MM.1S (cell line): Measurements from ENCODE around the gene TROAP.
A peak's percentile ranks its signal among the peaks of the same experiment; 100 is the strongest.
"Not testable (repeated sequence)": the region's sequence is repeated elsewhere in the genome, so short reads cannot be mapped to it uniquely, and the experiment has no call there.

ENCODE experiments used
- DNase-seq: peaks from one replicate; pipeline ENCODE4 v3.0.0-alpha.2; 2015
- H2AFZ ChIP-seq: fragments of 300-600 bp; sonication (generic); 2 replicates; pipeline ENCODE4 v1.6.0; 2016; ENCODE audit warnings: antibody characterized with exemption, low read length
- H3F3A ChIP-seq: fragments of 300-600 bp; sonication (generic); 2 replicates; pipeline ENCODE4 v1.6.1; 2016; ENCODE audit warnings: mild to moderate bottlenecking, antibody characterized with exemption, low read length, moderate library complexity, mixed read lengths; ENCODE audit not compliant: insufficient read depth
- H3K27ac ChIP-seq: fragments of 300-600 bp; sonication (generic); 2 replicates; pipeline ENCODE4 v1.5.1; 2016; ENCODE audit warnings: mild to moderate bottlenecking, low read length
- H3K27me3 ChIP-seq: fragments of 300-600 bp; sonication (generic); replicated peaks from 2 replicates; pipeline ENCODE4 v1.6.0; 2016; ENCODE audit warnings: low read length; ENCODE audit not compliant: insufficient read depth
- H3K36me3 ChIP-seq: fragments of 300-600 bp; sonication (generic); replicated peaks from 2 replicates; pipeline ENCODE4 v1.6.1; 2016; ENCODE audit warnings: mild to moderate bottlenecking, low read length, mixed read lengths; ENCODE audit not compliant: insufficient read depth
- H3K4me1 ChIP-seq: fragments of 300-600 bp; sonication (generic); 2 replicates; pipeline ENCODE4 v1.6.1; 2016; ENCODE audit warnings: low read length, mixed read lengths
- H3K4me2 ChIP-seq: fragments of 300-600 bp; sonication (generic); 2 replicates; pipeline ENCODE4 v1.6.0; 2016; ENCODE audit warnings: low read depth, low read length
- H3K4me3 ChIP-seq: fragments of 300-600 bp; sonication (generic); 2 replicates; pipeline ENCODE4 v1.5.1; 2016; ENCODE audit warnings: low read length, mixed read lengths
- H3K79me2 ChIP-seq: fragments of 300-600 bp; sonication (generic); 2 replicates; pipeline ENCODE4 v1.6.1; 2016; ENCODE audit warnings: mixed run types, low read length, mixed read lengths
- H3K9ac ChIP-seq: fragments of 300-600 bp; sonication (generic); 2 replicates; pipeline ENCODE4 v1.6.1; 2016; ENCODE audit warnings: low read length, mixed read lengths
- H3K9me2 ChIP-seq: fragments of 300-600 bp; sonication (generic); replicated peaks from 2 replicates; pipeline ENCODE4 v1.6.1; 2016; ENCODE audit warnings: mild to moderate bottlenecking, low read length, mixed read lengths; ENCODE audit not compliant: insufficient read depth
- H3K9me3 ChIP-seq: fragments of 300-600 bp; sonication (generic); replicated peaks from 2 replicates; pipeline ENCODE4 v1.6.1; 2016; ENCODE audit warnings: mild to moderate bottlenecking, low read length, mixed read lengths; ENCODE audit not compliant: insufficient read depth
- H4K20me1 ChIP-seq: fragments of 300-600 bp; sonication (generic); 2 replicates; pipeline ENCODE4 v1.6.1; 2016; ENCODE audit warnings: mild to moderate bottlenecking, low read length, moderate library complexity, mixed read lengths; ENCODE audit not compliant: insufficient read depth
- EZH2 ChIP-seq: fragments of 300-600 bp; sonication (generic); optimal IDR thresholded peaks from 2 replicates; pipeline ENCODE3; 2017; ENCODE audit warnings: low read depth, mild to moderate bottlenecking, antibody characterized with exemption, low read length, mixed read lengths
- EZH2phosphoT487 ChIP-seq: fragments of 300-600 bp; sonication (generic); IDR thresholded peaks from 2 replicates; pipeline ENCODE4 v1.6.1; 2018; ENCODE audit warnings: antibody characterized with exemption, low read length
- TF ChIP-seq, protein P1 (sequence below): fragments of 300-600 bp; sonication (generic); IDR thresholded peaks from 2 replicates; pipeline ENCODE4 v1.5.1; 2016; ENCODE audit warnings: antibody characterized with exemption, low read length, mixed read lengths

Gene TROAP

DNA sequence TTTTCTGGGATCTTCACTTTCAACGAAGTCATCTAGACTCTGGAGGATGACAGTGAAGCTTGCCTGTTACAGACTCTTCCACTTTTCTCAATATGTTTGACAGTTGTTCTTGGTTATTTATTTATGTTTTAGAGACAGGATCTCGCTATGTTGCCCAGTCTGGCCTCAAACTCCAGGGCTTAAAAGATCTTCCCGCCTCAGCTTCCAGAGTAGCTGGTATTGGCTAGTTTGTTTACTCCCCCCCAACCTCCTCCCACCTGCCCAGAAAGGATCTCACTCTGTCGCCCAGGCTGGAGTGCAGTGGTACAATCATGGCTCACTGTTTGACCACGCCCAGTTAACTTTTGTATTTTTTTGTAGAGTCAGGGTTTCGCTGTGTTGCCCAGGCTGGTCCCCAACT, 47.5 kb downstream of the TROAP start:
- H3K4me1 ChIP-seq = peaks cover 23% of the 10 kb centered on the region
- H3K4me2 ChIP-seq = peak overlapping the region; percentile 98
- H4K20me1 ChIP-seq = peaks cover 22% of the 10 kb centered on the region
- H2AFZ ChIP-seq = no peak overlapping the region
- no peaks in the 10 kb centered on the region for H3K9me3 ChIP-seq
- no peaks in the 10 kb centered on the region for H3K9me2 ChIP-seq
- TF ChIP-seq, protein P1, sequence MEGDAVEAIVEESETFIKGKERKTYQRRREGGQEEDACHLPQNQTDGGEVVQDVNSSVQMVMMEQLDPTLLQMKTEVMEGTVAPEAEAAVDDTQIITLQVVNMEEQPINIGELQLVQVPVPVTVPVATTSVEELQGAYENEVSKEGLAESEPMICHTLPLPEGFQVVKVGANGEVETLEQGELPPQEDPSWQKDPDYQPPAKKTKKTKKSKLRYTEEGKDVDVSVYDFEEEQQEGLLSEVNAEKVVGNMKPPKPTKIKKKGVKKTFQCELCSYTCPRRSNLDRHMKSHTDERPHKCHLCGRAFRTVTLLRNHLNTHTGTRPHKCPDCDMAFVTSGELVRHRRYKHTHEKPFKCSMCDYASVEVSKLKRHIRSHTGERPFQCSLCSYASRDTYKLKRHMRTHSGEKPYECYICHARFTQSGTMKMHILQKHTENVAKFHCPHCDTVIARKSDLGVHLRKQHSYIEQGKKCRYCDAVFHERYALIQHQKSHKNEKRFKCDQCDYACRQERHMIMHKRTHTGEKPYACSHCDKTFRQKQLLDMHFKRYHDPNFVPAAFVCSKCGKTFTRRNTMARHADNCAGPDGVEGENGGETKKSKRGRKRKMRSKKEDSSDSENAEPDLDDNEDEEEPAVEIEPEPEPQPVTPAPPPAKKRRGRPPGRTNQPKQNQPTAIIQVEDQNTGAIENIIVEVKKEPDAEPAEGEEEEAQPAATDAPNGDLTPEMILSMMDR = no peak
- no peak for TF ChIP-seq EZH2
- H3F3A ChIP-seq = peaks cover 41% of the 10 kb centered on the region
- H3K27me3 ChIP-seq = no peaks in the 10 kb centered on the region
- peak overlapping the region; percentile 21; the same call in 1 of the 2 replicates for H3K9ac ChIP-seq
- DNase-seq = no peak
- peak overlapping the region; percentile 40 for H3K4me3 ChIP-seq
- H3K36me3 ChIP-seq = peaks cover 3% of the 10 kb centered on the region; the same call in 1 of the 2 replicates
- peak overlapping the region; percentile 96; the same call in 1 of the 2 replicates for H3K27ac ChIP-seq
- peaks cover 86% of the 10 kb centered on the region for H3K79me2 ChIP-seq

DNA sequence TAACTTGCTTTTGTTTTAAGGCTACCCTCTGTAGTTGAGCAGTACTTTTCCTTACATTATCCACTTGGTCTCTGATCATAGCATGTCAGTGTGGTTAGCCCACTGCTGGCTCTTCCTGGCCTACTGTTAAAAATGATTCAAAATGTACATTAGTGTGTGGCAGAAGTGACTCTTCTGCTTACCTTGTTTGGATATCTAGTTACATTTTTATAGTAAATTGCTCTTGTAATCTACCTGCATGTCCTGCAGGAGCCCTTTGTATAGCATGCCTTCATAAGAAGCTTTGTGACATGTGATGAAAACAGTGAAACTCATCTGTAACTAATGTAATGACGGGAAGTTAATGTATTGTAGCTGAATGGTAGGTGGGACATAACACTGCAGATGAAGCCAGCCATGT, 52.4 kb downstream of the TROAP start:
- Histone ChIP-seq H4K20me1 (peaks cover 33% of the 10 kb centered on the region), H3K9me3 (no peaks in the 10 kb centered on the region), H3K36me3 (peaks cover 3% of the 10 kb centered on the region; the same call in 1 of the 2 replicates), H3K9ac (no peak overlapping the region), H3K4me2 (no peak overlapping the region), H3K4me3 (no peak overlapping the region), H2AFZ (no peak overlapping the region), H3K27me3 (no peaks in the 10 kb centered on the region), H3K79me2 (peaks cover 99% of the 10 kb centered on the region), H3F3A (peaks cover 5% of the 10 kb centered on the region), H3K9me2 (no peaks in the 10 kb centered on the region), H3K27ac (no peak overlapping the region), H3K4me1 (peaks cover 14% of the 10 kb centered on the region)
- no peak for DNase-seq
- no peak for TF ChIP-seq EZH2phosphoT487
- TF ChIP-seq EZH2 = no peak
- TF ChIP-seq, protein P1 = no peak

- Histone ChIP-seq H4K20me1 (peaks cover 51% of the 10 kb centered on the region), H3K9me3 (no peaks in the 10 kb centered on the region), H3F3A (no peaks in the 10 kb centered on the region), H2AFZ (no peak overlapping the region), H3K4me2 (no peak overlapping the region), H3K27me3 (no peaks in the 10 kb centered on the region), H3K36me3 (no peaks in the 10 kb centered on the region; the same call in 1 of the 2 replicates), H3K27ac (no peak overlapping the region), H3K4me3 (no peak overlapping the region), H3K4me1 (no peaks in the 10 kb centered on the region), H3K79me2 (peaks cover 98% of the 10 kb centered on the region), H3K9ac (no peak overlapping the region), H3K9me2 (no peaks in the 10 kb centered on the region)
- TF ChIP-seq, protein P1 = no peak
- TF ChIP-seq EZH2 = no peak
- TF ChIP-seq EZH2phosphoT487 = no peak
- no peak for DNase-seq
Measured at GRCh38 chr12:49377386-49377785, 54.3 kb downstream of the TROAP start.

DNA sequence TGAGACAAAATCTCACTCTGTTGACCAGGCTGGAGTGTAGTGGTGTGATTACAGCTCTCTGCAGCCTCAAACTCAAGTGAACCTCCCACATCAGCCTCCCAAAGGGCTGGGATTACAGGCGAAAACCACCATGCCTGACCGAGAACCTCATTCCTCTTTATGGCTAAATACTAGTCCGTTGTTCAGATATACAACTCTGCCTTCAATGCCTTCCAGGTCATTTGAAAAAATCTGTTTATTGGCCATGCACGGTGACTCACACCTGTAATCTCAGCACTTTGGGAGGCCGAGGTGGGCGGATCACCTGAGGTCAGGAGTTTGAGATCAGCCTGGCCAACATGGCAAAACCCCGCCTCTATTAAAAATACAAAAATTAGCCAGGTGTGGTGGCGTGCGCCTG, 57.1 kb downstream of the TROAP start:
- not testable (repeated sequence) for DNase-seq

More for the DNA sequence above, 57.1 kb downstream of the TROAP start:
- H2AFZ ChIP-seq, H3K4me1 ChIP-seq, H3K9ac ChIP-seq, H3K4me3 ChIP-seq, H3K9me3 ChIP-seq, H3K27ac ChIP-seq, H3K4me2 ChIP-seq, H3K27me3 ChIP-seq, H3F3A ChIP-seq, H3K36me3 ChIP-seq, H3K9me2 ChIP-seq: not testable (repeated sequence)
- Histone ChIP-seq H3K79me2 (peaks cover 98% of the 10 kb centered on the region), H4K20me1 (peaks cover 55% of the 10 kb centered on the region)
